ENCODE data around the gene HPCAL4.

DNA sequence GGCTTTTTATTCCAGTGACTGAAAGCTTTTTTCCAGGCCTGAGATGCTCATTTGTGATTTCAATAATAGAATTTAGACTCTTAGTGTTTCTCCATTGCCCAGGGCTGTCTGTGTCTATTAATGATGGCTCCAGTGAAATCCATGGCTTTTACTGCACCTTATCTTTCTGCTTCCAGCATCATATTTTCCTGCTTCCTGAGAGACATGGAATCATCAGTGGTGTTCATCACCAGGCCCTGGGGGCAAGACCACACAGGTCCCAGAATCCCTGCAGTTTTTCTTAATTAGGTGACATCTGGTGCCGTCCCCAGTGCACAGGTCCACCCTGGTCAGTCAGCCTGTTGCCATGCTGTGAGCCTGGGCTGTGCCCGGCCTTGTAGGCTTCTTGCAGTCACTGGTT, 34.8 kb downstream of the HPCAL4 start:
- TF ChIP-seq, protein P1, sequence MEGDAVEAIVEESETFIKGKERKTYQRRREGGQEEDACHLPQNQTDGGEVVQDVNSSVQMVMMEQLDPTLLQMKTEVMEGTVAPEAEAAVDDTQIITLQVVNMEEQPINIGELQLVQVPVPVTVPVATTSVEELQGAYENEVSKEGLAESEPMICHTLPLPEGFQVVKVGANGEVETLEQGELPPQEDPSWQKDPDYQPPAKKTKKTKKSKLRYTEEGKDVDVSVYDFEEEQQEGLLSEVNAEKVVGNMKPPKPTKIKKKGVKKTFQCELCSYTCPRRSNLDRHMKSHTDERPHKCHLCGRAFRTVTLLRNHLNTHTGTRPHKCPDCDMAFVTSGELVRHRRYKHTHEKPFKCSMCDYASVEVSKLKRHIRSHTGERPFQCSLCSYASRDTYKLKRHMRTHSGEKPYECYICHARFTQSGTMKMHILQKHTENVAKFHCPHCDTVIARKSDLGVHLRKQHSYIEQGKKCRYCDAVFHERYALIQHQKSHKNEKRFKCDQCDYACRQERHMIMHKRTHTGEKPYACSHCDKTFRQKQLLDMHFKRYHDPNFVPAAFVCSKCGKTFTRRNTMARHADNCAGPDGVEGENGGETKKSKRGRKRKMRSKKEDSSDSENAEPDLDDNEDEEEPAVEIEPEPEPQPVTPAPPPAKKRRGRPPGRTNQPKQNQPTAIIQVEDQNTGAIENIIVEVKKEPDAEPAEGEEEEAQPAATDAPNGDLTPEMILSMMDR (IDR thresholded peaks at IDR 0.05), result no peak
- TF ChIP-seq POLR2A (IDR thresholded peaks at IDR 0.05), result no peak

Data from thyroid gland (tissue), 4 donors.